PC-3 (cell line): ENCODE measurements around the gene C22orf15. TPM values are rescaled to one million over a fixed set of nuclear protein-coding genes. Genes with fewer than 3 reads are reported as not detected.

Experiments used
- ATAC-seq: fragments of 200-7000 bp; cut with Tn5 transposase; 2 replicates; pipeline ENCODE4 v1.9.1; 2020; ENCODE audit warnings: mild to moderate bottlenecking, moderate library complexity
- BruUV-seq: library from RNA; stranded (reverse); fragments of 400-500 nt; replicated peaks from 2 replicates; lab custom pipeline; 2021; lab: Mats Ljungman, UMichigan
- CTCF ChIA-PET: fragments of 300-600 bp; sonication (Branson Sonifier 250); formaldehyde crosslinking; loops from one replicate; lab custom pipeline; 2022; ENCODE audit warnings: antibody characterized with exemption; lab: Charles Lee
- POLR2A ChIA-PET: fragments of 300-600 bp; sonication (Branson Sonifier 250); formaldehyde crosslinking; loops from one replicate; lab custom pipeline; 2022; ENCODE audit warnings: antibody characterized with exemption; ENCODE audit not compliant: unreplicated experiment; lab: Charles Lee
- DNase-seq: peaks from one replicate; pipeline ENCODE4 v3.0.0-alpha.2; 2015
- H2AFZ ChIP-seq: fragments of 300-600 bp; sonication (generic); 2 replicates; pipeline ENCODE4 v1.6.0; 2016; ENCODE audit warnings: antibody characterized with exemption, low read length
- H3F3A ChIP-seq: fragments of 300-600 bp; sonication (generic); one replicate; pipeline ENCODE4 v1.6.0; 2017; ENCODE audit warnings: antibody characterized with exemption, low read length, control low read depth, mild to moderate bottlenecking; ENCODE audit not compliant: unreplicated experiment
- H3K27ac ChIP-seq: fragments of 300-600 bp; sonication (generic); 2 replicates; pipeline ENCODE4 v1.5.1; 2016; ENCODE audit warnings: mild to moderate bottlenecking, low read length
- H3K27me3 ChIP-seq: fragments of 300-600 bp; sonication (generic); 2 replicates; pipeline ENCODE4 v1.6.1; 2016; ENCODE audit warnings: low read length, mixed read lengths
- H3K36me3 ChIP-seq: fragments of 300-600 bp; sonication (generic); 2 replicates; pipeline ENCODE4 v1.6.1; 2016; ENCODE audit warnings: low read depth, mixed run types, low read length, mixed read lengths
- H3K4me1 ChIP-seq: fragments of 300-600 bp; sonication (generic); 2 replicates; pipeline ENCODE4 v1.5.1; 2016; ENCODE audit warnings: low read length; ENCODE audit not compliant: insufficient read depth
- H3K4me2 ChIP-seq: fragments of 300-600 bp; sonication (generic); 2 replicates; pipeline ENCODE4 v1.6.0; 2016; ENCODE audit warnings: low read length
- H3K4me3 ChIP-seq: fragments of 300-600 bp; sonication (generic); 2 replicates; pipeline ENCODE4 v1.5.1; 2016; ENCODE audit warnings: mild to moderate bottlenecking, low read length, mixed read lengths
- H3K79me2 ChIP-seq: fragments of 300-600 bp; sonication (generic); 2 replicates; pipeline ENCODE4 v1.6.1; 2017; ENCODE audit warnings: low read length, mixed read lengths
- H3K9ac ChIP-seq: fragments of 300-600 bp; sonication (generic); 2 replicates; pipeline ENCODE4 v1.6.0; 2016; ENCODE audit warnings: mild to moderate bottlenecking, low read length
- H3K9me2 ChIP-seq: fragments of 300-600 bp; sonication (generic); replicated peaks from 2 replicates; pipeline ENCODE4 v1.6.1; 2016; ENCODE audit warnings: mixed run types, low read length, mixed read lengths
- H3K9me3 ChIP-seq: fragments of 300-600 bp; sonication (generic); 2 replicates; pipeline ENCODE4 v1.6.1; 2016; ENCODE audit warnings: low read length, mixed read lengths
- H4K20me1 ChIP-seq: fragments of 300-600 bp; sonication (generic); 2 replicates; pipeline ENCODE4 v1.6.1; 2016; ENCODE audit warnings: low read length, mixed read lengths
- EZH2 ChIP-seq: fragments of 300-600 bp; sonication (generic); IDR thresholded peaks from one replicate; pipeline ENCODE4 v1.6.1; 2017; ENCODE audit warnings: antibody characterized with exemption, mild to moderate bottlenecking, low read length; ENCODE audit not compliant: unreplicated experiment
- EZH2phosphoT487 ChIP-seq: fragments of 300-600 bp; sonication (generic); IDR thresholded peaks from 2 replicates; pipeline ENCODE4 v1.6.1; 2018; ENCODE audit warnings: mild to moderate bottlenecking, antibody characterized with exemption, low read length, borderline replicate concordance
- intact Hi-C: fragments of 100-400 bp; cut with micrococcal nuclease; formaldehyde crosslinking; loops from 2 replicates; pipeline ENCODE4 v1.9.0; 2023
- total RNA-seq: library from RNA; depleted of rRNA; stranded (reverse); fragments of >200 nt; gene quantifications from 2 replicates; pipeline ENCODE4 v1.2.3, GENCODE V29; 2014
- TF ChIP-seq, protein P1 (sequence below): fragments of 300-600 bp; sonication (generic); conservative IDR thresholded peaks from 2 replicates; pipeline ENCODE4 v1.5.1; 2017; ENCODE audit warnings: antibody characterized with exemption, low read depth, mild to moderate bottlenecking, low read length

C22orf15 gene
- total RNA-seq, 1 experiment from 2014 or later = not detected

DNA sequence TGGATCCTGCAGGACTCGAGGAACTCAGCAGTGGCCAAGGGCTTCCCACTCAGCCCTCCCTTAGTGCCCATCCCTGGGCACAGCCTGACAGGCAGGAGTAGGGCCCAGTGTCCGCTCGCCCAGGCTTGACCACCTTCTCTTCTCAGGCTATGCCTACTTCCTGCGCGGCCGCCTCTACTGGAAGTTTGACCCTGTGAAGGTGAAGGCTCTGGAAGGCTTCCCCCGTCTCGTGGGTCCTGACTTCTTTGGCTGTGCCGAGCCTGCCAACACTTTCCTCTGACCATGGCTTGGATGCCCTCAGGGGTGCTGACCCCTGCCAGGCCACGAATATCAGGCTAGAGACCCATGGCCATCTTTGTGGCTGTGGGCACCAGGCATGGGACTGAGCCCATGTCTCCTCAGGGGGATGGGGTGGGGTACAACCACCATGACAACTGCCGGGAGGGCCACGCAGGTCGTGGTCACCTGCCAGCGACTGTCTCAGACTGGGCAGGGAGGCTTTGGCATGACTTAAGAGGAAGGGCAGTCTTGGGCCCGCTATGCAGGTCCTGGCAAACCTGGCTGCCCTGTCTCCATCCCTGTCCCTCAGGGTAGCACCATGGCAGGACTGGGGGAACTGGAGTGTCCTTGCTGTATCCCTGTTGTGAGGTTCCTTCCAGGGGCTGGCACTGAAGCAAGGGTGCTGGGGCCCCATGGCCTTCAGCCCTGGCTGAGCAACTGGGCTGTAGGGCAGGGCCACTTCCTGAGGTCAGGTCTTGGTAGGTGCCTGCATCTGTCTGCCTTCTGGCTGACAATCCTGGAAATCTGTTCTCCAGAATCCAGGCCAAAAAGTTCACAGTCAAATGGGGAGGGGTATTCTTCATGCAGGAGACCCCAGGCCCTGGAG, 20.7 kb downstream of the C22orf15 start:
- Histone ChIP-seq H3K4me1 (peaks cover 21% of the 10 kb centered on the region; the same call in 1 of the 2 replicates), H2AFZ (no peak overlapping the region), H3K79me2 (peaks cover 13% of the 10 kb centered on the region), H4K20me1 (peaks cover 11% of the 10 kb centered on the region), H3K27ac (no peak overlapping the region), H3K4me2 (no peak overlapping the region), H3K36me3 (no peaks in the 10 kb centered on the region), H3K4me3 (no peak overlapping the region), H3F3A (no peaks in the 10 kb centered on the region), H3K9ac (no peak overlapping the region), H3K9me2 (no peaks in the 10 kb centered on the region), H3K27me3 (no peaks in the 10 kb centered on the region), H3K9me3 (no peaks in the 10 kb centered on the region)
- intact Hi-C loops = no loop called here
- CTCF ChIA-PET = no interaction called here
- no TSS peak for BruUV-seq
- no peak for ATAC-seq
- no peak for DNase-seq
- TF ChIP-seq, protein P1, sequence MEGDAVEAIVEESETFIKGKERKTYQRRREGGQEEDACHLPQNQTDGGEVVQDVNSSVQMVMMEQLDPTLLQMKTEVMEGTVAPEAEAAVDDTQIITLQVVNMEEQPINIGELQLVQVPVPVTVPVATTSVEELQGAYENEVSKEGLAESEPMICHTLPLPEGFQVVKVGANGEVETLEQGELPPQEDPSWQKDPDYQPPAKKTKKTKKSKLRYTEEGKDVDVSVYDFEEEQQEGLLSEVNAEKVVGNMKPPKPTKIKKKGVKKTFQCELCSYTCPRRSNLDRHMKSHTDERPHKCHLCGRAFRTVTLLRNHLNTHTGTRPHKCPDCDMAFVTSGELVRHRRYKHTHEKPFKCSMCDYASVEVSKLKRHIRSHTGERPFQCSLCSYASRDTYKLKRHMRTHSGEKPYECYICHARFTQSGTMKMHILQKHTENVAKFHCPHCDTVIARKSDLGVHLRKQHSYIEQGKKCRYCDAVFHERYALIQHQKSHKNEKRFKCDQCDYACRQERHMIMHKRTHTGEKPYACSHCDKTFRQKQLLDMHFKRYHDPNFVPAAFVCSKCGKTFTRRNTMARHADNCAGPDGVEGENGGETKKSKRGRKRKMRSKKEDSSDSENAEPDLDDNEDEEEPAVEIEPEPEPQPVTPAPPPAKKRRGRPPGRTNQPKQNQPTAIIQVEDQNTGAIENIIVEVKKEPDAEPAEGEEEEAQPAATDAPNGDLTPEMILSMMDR = no peak
- TF ChIP-seq EZH2phosphoT487 (no peak), EZH2 (no peak)
- POLR2A ChIA-PET = no interaction called here

DNA sequence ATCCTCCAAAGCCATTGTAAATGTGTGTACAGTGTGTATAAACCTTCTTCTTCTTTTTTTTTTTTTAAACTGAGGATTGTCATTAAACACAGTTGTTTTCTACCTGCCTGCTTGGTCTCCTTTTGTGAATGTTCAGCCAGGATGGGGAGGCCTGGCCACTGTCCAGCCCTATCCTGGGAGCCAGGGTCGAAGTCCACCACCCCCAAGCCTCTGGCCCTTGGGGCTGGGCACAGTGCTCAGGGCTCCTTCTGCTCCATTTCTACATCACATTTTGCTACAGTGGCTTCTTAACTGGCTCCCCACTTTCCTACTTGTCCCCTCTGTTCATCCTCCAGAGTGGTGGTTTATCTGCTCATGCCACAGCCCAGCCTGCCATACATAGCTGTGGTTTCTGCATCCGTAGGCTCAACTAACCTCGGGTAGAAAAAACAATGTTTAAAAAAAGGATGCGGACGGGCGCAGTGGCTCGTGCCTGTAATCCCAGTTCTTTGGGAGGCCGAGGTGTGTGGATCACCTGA, 21.5 kb downstream of the C22orf15 start:
- H3K9me3 ChIP-seq = no peaks in the 10 kb centered on the region
- peaks cover 23% of the 10 kb centered on the region; the same call in 1 of the 2 replicates for H3K4me1 ChIP-seq
- DNase-seq (no peak), ATAC-seq (no peak)
- no peak overlapping the region for H3K4me3 ChIP-seq
- intact Hi-C loops = no loop called here
- H3K79me2 ChIP-seq = peaks cover 20% of the 10 kb centered on the region
- no peak overlapping the region for H3K27ac ChIP-seq
- BruUV-seq = no TSS peak
- no peaks in the 10 kb centered on the region for H3K27me3 ChIP-seq
- CTCF ChIA-PET = interaction anchor here (0.6 kb wide), 1 partner anchor 74 kb away, joined by 3 read pairs; the partner anchor contains the start of gene SLC2A11
- H3K9ac ChIP-seq = no peak overlapping the region
- TF ChIP-seq EZH2phosphoT487 = no peak
- TF ChIP-seq, protein P1 = no peak
- no peak for TF ChIP-seq EZH2
- H4K20me1 ChIP-seq = peaks cover 18% of the 10 kb centered on the region
- no peaks in the 10 kb centered on the region for H3F3A ChIP-seq
- H3K36me3 ChIP-seq = no peaks in the 10 kb centered on the region
- H2AFZ ChIP-seq = no peak overlapping the region
- no peaks in the 10 kb centered on the region for H3K9me2 ChIP-seq
- H3K4me2 ChIP-seq = no peak overlapping the region
- POLR2A ChIA-PET = no interaction called here

DNA sequence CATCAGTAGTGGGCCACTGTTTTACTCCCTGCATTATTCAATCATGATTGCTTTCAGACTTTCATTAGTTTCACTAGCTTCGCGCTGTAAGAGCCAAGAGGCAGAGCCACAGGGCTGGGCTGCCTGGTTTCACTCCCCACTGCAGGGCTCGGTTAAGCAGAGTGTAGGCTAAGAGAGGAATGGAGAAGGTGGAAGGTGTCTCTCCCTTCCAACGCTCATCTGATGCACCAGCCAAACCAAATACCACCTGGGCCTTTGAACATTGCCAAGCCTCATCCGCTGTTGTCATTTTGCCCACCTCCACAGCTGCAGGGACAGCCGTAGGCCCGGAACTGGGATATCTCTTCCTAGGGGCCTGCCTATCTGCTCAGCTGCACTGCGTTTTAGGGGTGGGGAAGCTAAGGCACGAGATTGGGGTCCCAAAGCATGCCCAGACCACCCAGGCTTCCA, 23.5 kb downstream of the C22orf15 start:
- Histone ChIP-seq H2AFZ (peak overlapping the region; percentile 71), H3K27me3 (no peaks in the 10 kb centered on the region), H3K79me2 (peaks cover 39% of the 10 kb centered on the region), H3K9me2 (no peaks in the 10 kb centered on the region), H3K4me3 (peak overlapping the region; percentile 95), H3K4me2 (peak overlapping the region; percentile 88), H3K9me3 (no peaks in the 10 kb centered on the region), H3F3A (no peaks in the 10 kb centered on the region), H3K27ac (peak overlapping the region; percentile 96; the same call in 1 of the 2 replicates), H3K36me3 (no peaks in the 10 kb centered on the region), H3K9ac (peak overlapping the region; percentile 100), H3K4me1 (peaks cover 21% of the 10 kb centered on the region; the same call in 1 of the 2 replicates), H4K20me1 (peaks cover 24% of the 10 kb centered on the region)
- ChIA-PET CTCF (no interaction called here), POLR2A (no interaction called here)
- ATAC-seq (no peak), DNase-seq (no peak)
- intact Hi-C loops = no loop called here
- no peak for TF ChIP-seq EZH2
- TF ChIP-seq, protein P1 = no peak
- TF ChIP-seq EZH2phosphoT487 = no peak
- TSS peak; percentile 97 for BruUV-seq
